ENCODE data around the gene HHLA2. TPM values are rescaled to one million over a fixed set of nuclear protein-coding genes. Genes with fewer than 3 reads are reported as not detected.

Gene HHLA2
- total RNA-seq, 2 donors from 2014 or later: 2.1 TPM; not detected in 1

DNA sequence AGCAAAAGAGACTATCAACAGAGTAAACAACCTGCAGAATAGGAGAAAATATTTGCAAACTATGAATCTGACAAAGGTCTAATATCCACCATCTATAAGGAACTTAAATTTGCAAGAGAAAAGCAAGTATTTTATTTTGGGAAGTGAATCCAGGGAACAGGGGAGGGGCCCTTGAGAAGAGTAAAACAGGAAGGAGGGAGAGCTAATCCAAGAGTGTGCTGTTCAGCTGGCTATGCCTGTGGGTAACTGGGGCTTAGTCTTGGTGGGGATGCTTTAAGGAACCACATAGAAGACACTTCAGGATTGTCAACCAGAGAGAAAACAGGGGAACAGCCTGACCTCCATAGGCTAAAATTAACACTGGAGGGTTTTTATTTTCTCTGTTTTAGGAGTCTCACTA, 3.9 kb upstream of the HHLA2 start:
- no peak for ATAC-seq
- Histone ChIP-seq H3K9me3 (no peaks in the 10 kb centered on the region), H3K27me3 (no peaks in the 10 kb centered on the region), H3K4me3 (no peak overlapping the region), H3K4me1 (peaks cover 30% of the 10 kb centered on the region), H3K27ac (no peak overlapping the region), H3K36me3 (replicated peaks in 1 of 2; ENCODE audit: insufficient read depth in 1 of 2, low read depth in 2 of 2) (no peaks in the 10 kb centered on the region)
- no peak for DNase-seq
- intact Hi-C loops (cut with DNase I): no loop called here
- no peak for TF ChIP-seq POLR2A (IDR thresholded peaks at IDR 0.05)
- TF ChIP-seq, protein P1, sequence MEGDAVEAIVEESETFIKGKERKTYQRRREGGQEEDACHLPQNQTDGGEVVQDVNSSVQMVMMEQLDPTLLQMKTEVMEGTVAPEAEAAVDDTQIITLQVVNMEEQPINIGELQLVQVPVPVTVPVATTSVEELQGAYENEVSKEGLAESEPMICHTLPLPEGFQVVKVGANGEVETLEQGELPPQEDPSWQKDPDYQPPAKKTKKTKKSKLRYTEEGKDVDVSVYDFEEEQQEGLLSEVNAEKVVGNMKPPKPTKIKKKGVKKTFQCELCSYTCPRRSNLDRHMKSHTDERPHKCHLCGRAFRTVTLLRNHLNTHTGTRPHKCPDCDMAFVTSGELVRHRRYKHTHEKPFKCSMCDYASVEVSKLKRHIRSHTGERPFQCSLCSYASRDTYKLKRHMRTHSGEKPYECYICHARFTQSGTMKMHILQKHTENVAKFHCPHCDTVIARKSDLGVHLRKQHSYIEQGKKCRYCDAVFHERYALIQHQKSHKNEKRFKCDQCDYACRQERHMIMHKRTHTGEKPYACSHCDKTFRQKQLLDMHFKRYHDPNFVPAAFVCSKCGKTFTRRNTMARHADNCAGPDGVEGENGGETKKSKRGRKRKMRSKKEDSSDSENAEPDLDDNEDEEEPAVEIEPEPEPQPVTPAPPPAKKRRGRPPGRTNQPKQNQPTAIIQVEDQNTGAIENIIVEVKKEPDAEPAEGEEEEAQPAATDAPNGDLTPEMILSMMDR (IDR thresholded peaks at IDR 0.05): no peak

DNA sequence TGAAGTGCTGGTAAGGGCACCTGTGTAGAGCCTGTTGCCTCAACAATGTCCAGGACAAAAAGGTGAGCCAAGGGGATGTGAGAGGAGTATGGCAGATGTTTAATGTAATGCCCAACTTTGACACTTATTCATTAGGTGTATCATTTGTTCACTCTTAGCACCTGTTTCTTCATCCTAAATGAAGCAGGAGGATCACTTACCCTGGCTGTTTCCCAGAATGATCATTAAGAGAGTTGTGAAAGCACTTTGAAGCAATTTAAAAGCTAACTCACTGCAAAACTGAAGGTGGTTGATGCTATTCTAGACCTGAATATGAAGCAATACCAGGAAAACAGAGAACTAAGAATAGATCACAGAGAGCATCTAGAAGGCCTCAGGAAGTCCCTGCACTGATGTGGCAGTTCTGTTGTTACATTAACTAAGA, 3.4 kb upstream of the HHLA2 start:
- Histone ChIP-seq H3K4me3 (no peak overlapping the region), H3K27me3 (no peaks in the 10 kb centered on the region), H3K4me1 (peaks cover 35% of the 10 kb centered on the region), H3K9me3 (no peaks in the 10 kb centered on the region), H3K36me3 (replicated peaks in 1 of 2; ENCODE audit: insufficient read depth in 1 of 2, low read depth in 2 of 2) (no peaks in the 10 kb centered on the region), H3K27ac (no peak overlapping the region)
- TF ChIP-seq POLR2A (IDR thresholded peaks at IDR 0.05): no peak
- TF ChIP-seq, protein P1 (IDR thresholded peaks at IDR 0.05): no peak
- intact Hi-C loops (cut with DNase I): no loop called here
- ATAC-seq (no peak), DNase-seq (no peak)

DNA sequence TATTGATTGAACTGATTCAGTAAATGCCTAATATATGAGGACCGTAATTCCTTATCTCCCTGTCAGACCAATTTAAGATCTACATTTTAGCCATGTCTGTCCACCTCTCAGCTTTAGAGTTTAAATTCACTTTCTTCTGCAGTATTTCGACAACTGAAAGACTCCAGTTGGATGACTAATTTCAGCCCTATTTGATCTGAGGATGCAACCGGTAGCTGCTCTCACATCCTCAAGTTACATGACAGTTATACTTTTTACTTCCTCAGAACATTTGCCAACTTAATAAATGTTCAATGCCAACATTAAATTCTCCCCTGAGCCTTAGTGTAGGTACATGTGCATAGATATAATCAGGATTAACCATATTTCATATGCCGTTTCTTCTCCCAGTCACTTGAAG, 2.5 kb upstream of the HHLA2 start:
- Histone ChIP-seq H3K4me3 (no peak overlapping the region), H3K36me3 (replicated peaks in 1 of 2; ENCODE audit: insufficient read depth in 1 of 2, low read depth in 2 of 2) (no peaks in the 10 kb centered on the region), H3K27ac (no peak overlapping the region), H3K9me3 (no peaks in the 10 kb centered on the region), H3K27me3 (no peaks in the 10 kb centered on the region), H3K4me1 (peaks cover 44% of the 10 kb centered on the region)
- 63 to 86% methylated on average over 4 of the region's 4 CpGs for WGBS, 2 donors
- TF ChIP-seq POLR2A (IDR thresholded peaks at IDR 0.05): no peak
- TF ChIP-seq, protein P1 (IDR thresholded peaks at IDR 0.05): no peak
- no peak for DNase-seq
- intact Hi-C loops (cut with DNase I): no loop called here
- ATAC-seq: no peak

DNA sequence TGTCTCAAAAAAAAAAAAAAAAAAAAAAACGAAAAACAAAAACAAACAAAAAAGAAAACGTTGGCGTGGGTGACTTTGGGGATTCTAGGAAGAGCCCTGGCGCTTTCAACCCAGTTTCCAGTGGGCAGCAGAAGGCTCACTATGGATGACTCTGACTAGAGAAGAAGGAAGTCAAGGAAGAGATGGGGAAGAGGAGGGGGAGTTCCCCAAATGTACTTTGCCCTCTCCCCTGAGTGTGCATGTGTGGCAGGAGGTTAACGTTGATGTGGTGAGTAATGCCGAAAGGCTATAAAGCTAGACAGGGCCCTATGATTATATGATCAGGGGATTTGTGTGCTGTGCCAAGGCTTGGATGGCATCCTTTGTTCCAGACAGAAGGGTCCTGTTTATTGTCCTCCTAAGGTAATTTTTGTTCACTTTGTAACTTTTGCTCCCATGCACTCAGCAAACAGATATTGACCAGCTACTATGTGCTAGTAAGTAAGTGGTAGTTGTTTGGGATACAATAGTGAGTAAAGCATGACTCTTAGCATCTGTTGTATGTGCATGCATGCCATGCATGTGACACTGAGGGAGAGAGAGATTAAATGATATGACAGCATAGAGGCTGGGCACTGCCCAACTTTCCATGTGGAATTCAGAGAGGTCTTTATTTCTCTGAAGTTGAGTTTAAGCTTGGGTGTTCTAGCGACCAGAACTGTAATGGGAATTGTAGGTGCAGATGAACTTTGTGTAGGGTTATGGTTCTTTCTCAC, 750 bp upstream of the HHLA2 start:
- Histone ChIP-seq H3K27ac (peak overlapping the region in 3 of 4 donors; percentile 11 to 81 (median 60)), H3K9me3 (no peaks in the 10 kb centered on the region), H3K4me3 (no peak overlapping the region), H3K36me3 (replicated peaks in 1 of 2; ENCODE audit: insufficient read depth in 1 of 2, low read depth in 2 of 2) (no peaks in the 10 kb centered on the region), H3K4me1 (peaks cover 48% of the 10 kb centered on the region), H3K27me3 (no peaks in the 10 kb centered on the region)
- ATAC-seq (no peak), DNase-seq (no peak)
- TF ChIP-seq, protein P1 (IDR thresholded peaks at IDR 0.05): no peak
- TF ChIP-seq POLR2A (IDR thresholded peaks at IDR 0.05): no peak
- intact Hi-C loops (cut with DNase I): no loop called here
- 75 to 83% methylated on average over 7 of the region's 7 CpGs for WGBS, 2 donors

DNA sequence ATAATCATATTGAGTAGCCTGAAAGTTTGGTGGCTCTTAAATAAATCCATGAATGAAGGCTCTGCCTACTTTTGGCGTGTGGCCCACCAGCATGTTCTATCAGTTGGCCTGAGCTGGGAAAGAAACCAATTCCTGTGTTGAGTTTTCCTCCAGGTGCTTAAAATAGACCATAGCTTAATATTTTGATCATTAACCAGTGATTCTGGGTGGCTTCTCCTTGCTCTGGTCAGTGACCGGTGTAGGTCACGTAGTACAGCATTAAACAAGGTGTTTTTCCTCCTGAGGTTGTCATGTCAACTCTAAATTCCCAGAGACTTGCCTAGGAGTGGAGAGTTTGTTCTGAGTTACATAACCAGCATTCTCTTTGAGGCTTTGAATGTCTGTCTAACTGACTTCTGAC, 1.3 kb downstream of the HHLA2 start:
- H3K27me3 ChIP-seq: no peaks in the 10 kb centered on the region
- peak in 1 of 3 donors; percentile 26 for TF ChIP-seq POLR2A (IDR thresholded peaks at IDR 0.05)
- TF ChIP-seq, protein P1 (IDR thresholded peaks at IDR 0.05): no peak
- DNase-seq: peak; percentile 85 to 95 (median 92)
- H3K27ac ChIP-seq: peak overlapping the region; percentile 81 to 89 (median 86)
- intact Hi-C loops (cut with DNase I): no loop called here
- no peak overlapping the region for H3K4me3 ChIP-seq
- no peaks in the 10 kb centered on the region for H3K9me3 ChIP-seq
- 13 to 19% methylated on average over 3 of the region's 3 CpGs for WGBS, 2 donors
- peak; percentile 92 for ATAC-seq
- H3K36me3 ChIP-seq (replicated peaks in 1 of 2; ENCODE audit: insufficient read depth in 1 of 2, low read depth in 2 of 2): no peaks in the 10 kb centered on the region
- peaks cover 59% of the 10 kb centered on the region for H3K4me1 ChIP-seq

Data from body of pancreas (tissue), 4 donors.